HG03442 (cell line): ENCODE data around the gene C4orf50.

Source experiments
- ATAC-seq: cut with Tn5 transposase; IDR thresholded peaks from one replicate; pipeline ENCODE4 v1.9.1; 2021; ENCODE audit warnings: mild to moderate bottlenecking, moderate library complexity; ENCODE audit not compliant: unreplicated experiment

C4orf50 gene

DNA sequence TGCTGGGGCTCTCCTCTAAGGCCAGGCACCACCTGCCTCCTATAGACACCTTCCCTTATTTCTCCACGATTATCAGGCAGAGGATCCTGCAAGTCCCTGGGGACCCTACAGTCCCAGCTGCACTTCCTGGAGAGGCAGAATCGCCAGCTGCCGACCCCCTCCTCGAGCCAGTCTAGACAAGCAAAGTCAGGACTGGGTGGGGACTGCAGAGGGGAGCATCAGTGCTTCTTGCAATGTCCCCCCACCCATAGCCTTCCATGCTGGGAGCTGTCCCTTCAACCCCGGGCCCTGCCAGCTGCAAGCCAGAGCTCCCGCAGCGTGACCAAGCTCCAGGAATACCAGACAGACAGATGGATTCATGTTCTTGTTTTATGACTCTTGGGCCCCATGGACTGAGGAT, 124.0 kb downstream of the C4orf50 start:
- no peak for ATAC-seq

DNA sequence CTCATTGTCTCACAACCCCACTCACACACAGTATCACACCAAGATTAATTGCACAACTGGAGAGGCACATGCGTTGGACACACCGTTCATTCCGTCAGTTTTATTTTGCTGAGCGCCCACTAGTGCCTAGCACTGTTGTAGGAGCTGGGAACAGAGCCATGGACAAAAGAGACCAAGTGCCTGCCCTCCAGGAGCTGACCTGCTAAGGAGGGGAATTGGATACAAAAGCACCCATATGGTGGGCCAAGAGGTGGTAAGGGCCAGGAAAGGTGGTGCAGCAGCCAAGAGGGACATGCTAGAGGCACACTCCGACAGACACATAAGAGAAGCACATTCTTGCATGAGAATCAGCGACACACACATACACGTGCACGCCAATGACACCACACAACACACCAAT, 124.6 kb downstream of the C4orf50 start:
- no peak for ATAC-seq

- no peak for ATAC-seq
Measured at GRCh38 chr4:5893004-5893580, 125.1 kb downstream of the C4orf50 start, which contains the start of gene CRMP1. TSS of gene CRMP1 (minus strand) at chr4:5893086. CDS start at chr4:5892969, 117 bp downstream.

- no peak for ATAC-seq
Measured at GRCh38 chr4:5892323-5893003, 125.8 kb downstream of the C4orf50 start.

- no peak for ATAC-seq
Measured at GRCh38 chr4:5891563-5892322, 126.5 kb downstream of the C4orf50 start.

DNA sequence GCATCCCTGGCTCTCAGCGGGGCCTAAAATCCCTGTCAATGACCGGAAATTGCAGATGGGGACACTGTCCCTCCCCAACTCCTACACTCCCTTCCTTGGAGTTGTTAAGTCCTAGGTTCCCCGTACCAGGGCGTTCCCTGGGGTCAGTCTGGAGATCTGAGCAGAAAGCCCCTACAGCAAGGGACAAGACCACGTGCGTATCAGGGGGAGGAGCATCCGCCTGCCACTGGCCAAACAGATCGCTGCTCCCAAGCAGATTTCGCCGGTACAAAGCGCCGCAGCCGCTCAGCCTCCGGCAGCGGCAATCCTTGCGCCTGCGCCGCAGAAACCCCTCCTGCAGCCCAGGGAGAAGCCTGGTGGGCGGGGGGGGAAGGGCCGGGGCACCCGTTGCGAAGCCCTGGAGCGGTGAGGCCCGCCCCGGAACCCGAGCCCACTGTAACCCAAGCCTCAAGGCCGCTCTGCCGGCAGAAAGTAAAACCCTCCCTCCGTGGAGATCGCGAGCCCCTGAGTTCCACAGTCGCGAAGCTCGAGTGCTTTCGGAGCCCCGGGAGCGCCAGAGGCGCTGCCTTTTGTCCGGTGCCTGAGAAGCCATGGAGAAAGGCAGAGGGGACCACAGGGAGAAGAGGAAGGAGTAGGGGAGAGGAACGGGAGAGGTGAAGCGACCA, 128.0 kb downstream of the C4orf50 start:
- ATAC-seq, result no peak

GRCh38 chr4:5889002-5889696, 129.1 kb downstream of the C4orf50 start:
- no peak for ATAC-seq

DNA sequence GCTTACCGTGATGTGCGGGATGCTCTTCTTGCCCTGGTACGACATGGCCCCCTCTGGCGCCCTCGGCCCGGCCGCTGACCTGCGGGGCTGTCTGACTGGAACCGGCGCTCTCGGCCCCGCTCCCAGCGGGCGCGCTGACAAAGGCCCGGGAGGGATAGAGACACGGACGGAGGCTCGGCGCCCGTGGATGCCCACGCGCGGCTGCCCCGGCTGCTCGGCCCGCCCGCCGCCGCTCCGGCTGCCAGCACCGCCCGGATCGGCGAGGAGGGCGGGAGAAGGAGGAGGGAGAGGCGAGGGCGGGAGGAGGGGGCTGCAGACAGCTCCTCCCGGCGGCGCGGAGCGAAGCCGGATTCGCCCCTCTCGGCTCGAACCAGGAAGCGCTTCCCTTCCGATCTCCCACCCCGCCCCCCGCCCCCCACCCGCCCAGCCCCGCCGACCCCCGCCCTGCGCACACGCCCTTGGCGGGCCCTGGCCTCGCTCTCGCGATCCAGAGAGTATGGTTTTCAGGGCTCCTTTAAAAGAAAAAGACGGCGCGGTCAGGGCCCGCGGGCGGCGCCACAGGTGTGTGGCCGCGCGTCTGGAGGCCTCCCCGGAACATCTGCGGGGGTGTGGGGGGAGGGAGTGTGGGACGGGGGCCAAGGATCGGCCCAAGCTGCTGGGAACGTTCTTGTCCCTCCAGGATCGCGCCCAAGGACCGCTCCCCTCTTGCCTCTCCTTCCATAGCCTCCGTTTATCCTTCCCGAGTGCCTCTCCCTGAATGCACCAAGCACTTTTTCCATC, 129.8 kb downstream of the C4orf50 start:
- no peak for ATAC-seq

DNA sequence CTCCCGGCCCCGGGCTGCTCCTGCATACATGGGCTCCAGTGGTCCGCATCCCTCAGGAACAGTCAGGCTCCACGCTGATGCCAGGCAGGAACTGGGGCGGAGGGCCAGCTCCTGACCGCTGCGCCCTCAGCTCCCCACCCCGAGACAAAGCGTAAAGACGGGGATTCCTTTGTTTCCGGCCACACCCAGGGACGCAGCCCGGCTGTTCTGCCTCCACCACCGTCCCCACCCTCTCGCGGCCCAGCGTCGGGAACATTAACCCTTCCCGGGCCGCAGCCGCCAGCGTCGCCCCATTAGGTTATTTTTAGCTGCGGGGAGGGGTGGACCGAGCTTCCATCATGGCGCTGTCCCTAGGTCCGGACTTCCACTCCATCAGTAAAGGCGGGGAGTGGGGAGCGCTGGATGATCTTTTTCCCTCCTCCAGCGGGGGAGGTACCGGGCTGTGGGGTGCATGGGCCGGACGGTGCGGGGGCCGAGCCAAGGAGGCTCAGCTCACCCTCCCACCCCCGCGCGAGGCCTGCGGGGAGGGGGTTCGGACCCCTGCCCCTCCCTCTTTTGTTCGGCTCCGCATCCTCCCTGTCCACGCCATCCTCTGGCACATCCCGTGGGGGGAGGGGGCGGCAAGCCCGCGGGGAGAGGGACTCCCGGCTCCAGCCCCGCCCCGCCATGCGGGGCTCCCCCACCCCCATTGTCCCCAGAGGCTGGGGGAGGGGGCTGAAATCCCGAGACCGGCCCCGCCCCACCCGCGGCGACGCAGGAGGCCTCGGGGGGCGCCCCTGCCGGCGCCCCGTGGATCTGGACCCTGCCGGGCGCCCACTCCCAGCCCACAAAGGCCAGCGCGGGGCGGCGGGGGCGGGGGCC, 130.6 kb downstream of the C4orf50 start:
- no peak for ATAC-seq

GRCh38 chr4:5887011-5887360, 131.2 kb downstream of the C4orf50 start:
- ATAC-seq, result no peak

DNA sequence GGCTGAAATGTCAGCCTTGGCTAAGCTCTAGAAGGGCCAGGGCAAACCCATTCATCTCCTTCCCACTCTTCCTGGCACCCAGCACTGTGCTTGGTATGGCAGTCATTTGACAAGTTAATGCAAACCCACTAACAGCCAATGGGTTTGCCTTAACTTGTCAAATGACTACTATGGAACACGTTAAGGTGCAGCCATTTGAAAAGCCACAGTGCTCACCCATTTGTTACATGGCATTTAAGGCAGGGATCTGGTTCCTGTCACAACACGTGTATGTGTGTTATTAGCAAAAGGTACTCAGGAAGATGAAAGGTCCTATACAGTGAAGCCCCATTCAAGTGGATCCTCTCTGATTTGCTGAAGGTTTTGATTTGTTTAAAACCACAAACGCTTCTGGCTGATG, 132.5 kb downstream of the C4orf50 start:
- ATAC-seq, result no peak

DNA sequence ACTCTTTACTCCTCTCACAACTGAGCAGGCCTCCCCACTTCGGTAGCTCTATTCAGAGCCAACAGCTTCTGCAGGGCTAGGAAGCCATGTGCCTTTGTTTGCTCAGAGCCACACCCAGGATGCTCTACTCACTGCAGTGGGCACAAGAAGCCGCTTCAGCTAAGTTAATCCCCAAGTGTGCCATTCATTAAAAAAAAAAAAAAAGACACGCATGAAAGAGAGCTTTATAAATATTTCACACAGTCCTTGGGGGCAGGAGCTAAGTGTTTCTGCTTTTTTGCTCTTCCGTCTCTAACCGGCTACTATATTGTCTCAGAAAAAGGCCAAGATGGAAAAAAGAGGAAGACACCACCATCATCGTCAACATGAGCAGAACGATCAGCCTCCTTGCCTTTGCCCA, 133.4 kb downstream of the C4orf50 start:
- ATAC-seq, result no peak

GRCh38 chr4:5883916-5884315, 134.3 kb downstream of the C4orf50 start:
- no peak for ATAC-seq

- no peak for ATAC-seq
Measured at GRCh38 chr4:5882947-5883346, 135.3 kb downstream of the C4orf50 start.

GRCh38 chr4:5881340-5881739, 136.9 kb downstream of the C4orf50 start:
- ATAC-seq, result no peak

GRCh38 chr4:5878359-5878758, 139.9 kb downstream of the C4orf50 start:
- ATAC-seq, result no peak

- ATAC-seq, result no peak
Measured at GRCh38 chr4:5877392-5877791, 140.8 kb downstream of the C4orf50 start.

DNA sequence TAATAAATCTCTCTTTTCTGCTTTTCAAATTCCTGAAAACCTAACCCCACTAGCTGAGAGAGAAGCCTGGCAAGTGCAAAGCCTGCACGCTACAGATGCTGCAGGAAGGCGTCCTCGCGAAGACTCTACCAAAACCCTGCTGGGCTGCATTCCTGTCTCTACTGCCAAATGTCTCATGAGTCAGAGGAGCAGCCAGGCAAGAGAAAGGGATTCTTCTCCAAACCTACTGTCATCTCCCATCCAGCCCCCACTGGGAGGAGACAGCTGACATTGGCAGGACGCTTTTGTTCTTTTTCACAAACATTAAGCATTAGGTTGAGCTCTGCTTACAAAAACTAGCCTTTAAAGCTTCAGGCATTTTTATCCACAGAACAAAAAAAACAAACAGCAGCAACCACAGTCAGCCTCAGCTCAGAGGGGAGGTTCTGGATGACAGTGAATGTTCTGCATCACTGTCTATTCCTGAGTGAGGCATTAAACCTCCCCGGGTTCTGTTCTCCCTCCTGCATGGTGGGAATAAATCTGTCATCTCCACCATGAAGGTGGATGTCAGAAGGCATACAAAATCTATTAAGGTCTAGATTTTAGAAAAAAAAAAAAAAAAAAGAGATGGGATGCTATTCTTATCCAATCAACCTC, 143.3 kb downstream of the C4orf50 start:
- ATAC-seq, result no peak

- no peak for ATAC-seq
Measured at GRCh38 chr4:5870701-5871100, 147.5 kb downstream of the C4orf50 start.
